ENCODE measurements around the gene CST3.

GRCh38 chr20:23663180-23663579 lies 25.4 kb upstream of the CST3 start:
- TF ChIP-seq CTCF (IDR thresholded peaks at IDR 0.05; ENCODE audit: low read length) (no peak), EZH2 (optimal IDR thresholded peaks at IDR 0.05; ENCODE audit: low read depth, low read length) (no peak)

Measured in MM.1S (cell line).